Right lobe of liver (tissue), 6 donors: ENCODE results near the gene MPLKIP. TPM values are rescaled to one million over a fixed set of nuclear protein-coding genes. Genes with fewer than 3 reads are reported as not detected.
"Not testable (repeated sequence)": the region's sequence is repeated elsewhere in the genome, so short reads cannot be mapped to it uniquely, and the experiment has no call there.

Source experiments
- ATAC-seq, 4 donors: fragments of 200-7000 bp; cut with Tn5 transposase; one replicate each; pipeline ENCODE4 v1.9.1; 2020; ENCODE audit warnings: mild to moderate bottlenecking in 4 of 4, moderate library complexity in 4 of 4
- DNase-seq, 3 donors: peaks; one replicate each; pipeline ENCODE4 v3.0.0-alpha.2; 2020
- H3K27ac ChIP-seq, 3 donors: fragments of 200-600 bp; one replicate each; pipeline ENCODE4 v1.8.0; 2022
- H3K27me3 ChIP-seq, 2 donors: fragments of 200-600 bp; one replicate each; pipeline ENCODE4 v1.8.0; 2022
- H3K36me3 ChIP-seq, 4 donors: fragments of 200-600 bp; sonication (generic) in 1 of 4; one replicate each; pipeline versions ENCODE4 v1.5.1 to v1.8.0; 2017 to 2022; ENCODE audit warnings: control low read depth in 1 of 4
- H3K4me1 ChIP-seq, 4 donors: fragments of 200-600 bp; sonication (generic) in 1 of 4; one replicate each; pipeline versions ENCODE4 v1.5.1 to v1.8.0; 2017 to 2022; ENCODE audit warnings: control low read depth in 1 of 4
- H3K4me3 ChIP-seq, 3 donors: fragments of 200-600 bp; one replicate each; pipeline ENCODE4 v1.8.0; 2022
- H3K9me3 ChIP-seq, 4 donors: fragments of 200-600 bp; sonication (generic) in 1 of 4; one replicate each; pipeline versions ENCODE4 v1.5.1 to v1.8.0; 2017 to 2022; ENCODE audit warnings: control low read depth in 1 of 4
- POLR2A ChIP-seq: fragments of 450-650 bp; IDR thresholded peaks from one replicate; pipeline ENCODE4 v1.6.1; 2017; ENCODE audit warnings: antibody characterized with exemption, mild to moderate bottlenecking
- WGBS: methylation state at CpG from one replicate; pipeline ENCODE4 v1.1.6; 2018; ENCODE audit warnings: low coverage, low lambda C conversion rate; ENCODE audit not compliant: insufficient coverage; ENCODE audit errors: missing lambda C conversion rate; 5-methylcytosine and 5-hydroxymethylcytosine counted together
- intact Hi-C, 2 donors: fragments of 100-400 bp; cut with DNase I; formaldehyde crosslinking; loops; one replicate each; pipeline versions ENCODE4 v1.11.2 to v1.14.1; 2022
- long read RNA-seq: library from polyadenylated mRNA; unstranded; transcript quantifications from one replicate; pipeline ENCODE4 v2.0.0, GENCODE V29; 2019
- total RNA-seq, 6 experiments: library from RNA; depleted of rRNA in 2 of 6; stranded (reverse); fragments of >200 nt in 2 of 6; fragmentation: NEBNext Ultra II Directional in 3 of 6; extraction: Animal tissue kit (Norgen Biotek cat#: 25700) in 3 of 6; gene quantifications; one replicate each; pipeline versions ENCODE4 v1.1.0 to v1.2.4, GENCODE V29; 2016 to 2023
- TF ChIP-seq, protein P1 (sequence below), 4 donors: fragments of 200-600 bp in 3 of 4; fragments of 450-650 bp in 1 of 4; IDR thresholded peaks; one replicate each; pipeline versions ENCODE4 v1.5.1 to v1.8.0; 2016 to 2022; ENCODE audit warnings: antibody characterized with exemption in 4 of 4, mild to moderate bottlenecking in 2 of 4
- donor health status: DM: no; HTN: yes; CAD: no.
- donor health status: DM: no; HTN: no; CAD: no.
- donor health status: DM: no; HTN: no; CAD: no.
- donor health status: DM: no; HTN: yes; CAD: no.
- donor health status: DM: no; HTN: yes; CAD: no.

The MPLKIP gene
- total RNA-seq: 10 to 100 TPM; 18.4 to 59.9 (median 38.9) TPM
- long read RNA-seq, full-length matches to known transcripts: 47 of 48 reads
- long read RNA-seq, partial matches to known transcripts: 0 of 48 reads
- long read RNA-seq, other reads (novel, unspliced or antisense): 1 of 48 reads

DNA sequence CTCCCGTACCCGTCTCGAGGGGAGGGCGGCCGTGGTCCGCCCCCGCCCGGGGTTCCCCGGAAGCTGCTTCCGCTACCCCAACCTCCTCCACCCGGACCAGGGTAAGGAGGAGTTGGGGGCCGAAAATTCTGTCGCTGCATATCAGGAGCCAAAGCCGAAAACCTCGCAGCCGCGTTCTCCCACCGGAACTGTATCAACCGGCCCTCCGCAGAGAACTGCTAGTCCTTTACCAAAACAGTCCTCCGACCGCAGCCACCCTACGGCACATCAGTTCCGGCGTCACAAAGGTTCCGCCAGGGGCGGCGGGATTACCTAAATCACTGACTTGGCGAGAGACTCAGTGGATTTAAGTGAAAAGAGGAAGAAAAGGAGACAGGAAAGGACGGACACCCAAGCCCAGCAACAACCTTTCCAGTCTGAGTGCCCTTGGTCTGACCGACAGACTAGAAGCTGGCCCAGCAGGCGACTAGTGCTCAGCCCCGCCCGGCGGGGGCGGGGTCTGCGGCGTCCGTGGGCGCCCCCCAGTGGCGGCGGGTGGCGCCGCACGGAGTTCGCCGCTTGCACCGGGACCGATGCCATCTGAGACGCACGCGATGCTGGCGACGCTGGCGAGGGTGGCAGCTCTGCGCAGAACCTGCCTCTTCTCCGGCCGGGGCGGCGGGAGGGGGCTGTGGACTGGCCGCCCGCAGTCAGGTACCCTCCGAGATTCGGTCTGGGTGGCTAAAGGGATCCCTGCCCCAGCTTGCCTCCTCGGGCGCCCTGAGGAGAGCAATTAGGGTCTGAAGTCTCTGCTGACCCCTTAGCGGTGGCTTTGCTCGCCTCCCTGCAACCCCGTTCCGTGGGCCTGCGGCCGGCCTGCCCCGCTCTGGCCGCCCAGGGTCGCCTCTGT lies at the start of gene MPLKIP, which contains the start of gene SUGCT:
Gene MPLKIP, minus strand, starts transcription at position 195 of the 889 bp plus-strand sequence. Its CDS starts 55 bp downstream, at position 140.
Gene SUGCT, plus strand, starts transcription at position 578 of the 889 bp plus-strand sequence.
- Histone ChIP-seq H3K4me3 (peak within 1 kb of the TSS; percentile 86), H3K27me3 (no peaks in the 10 kb centered on the region), H3K36me3 (no peaks in the 10 kb centered on the region), H3K27ac (peak within 1 kb of the TSS; percentile 91 to 97 (median 97)), H3K4me1 (peaks cover 0 to 35% (median 2%) of the 10 kb centered on the region in 4 donors), H3K9me3 (no peaks in the 10 kb centered on the region)
- 0% methylated on average over 18 of the region's 75 CpGs for WGBS
- DNase-seq: peak; percentile 86 to 90 (median 88)
- TF ChIP-seq POLR2A: peak; percentile 73
- TF ChIP-seq, protein P1, sequence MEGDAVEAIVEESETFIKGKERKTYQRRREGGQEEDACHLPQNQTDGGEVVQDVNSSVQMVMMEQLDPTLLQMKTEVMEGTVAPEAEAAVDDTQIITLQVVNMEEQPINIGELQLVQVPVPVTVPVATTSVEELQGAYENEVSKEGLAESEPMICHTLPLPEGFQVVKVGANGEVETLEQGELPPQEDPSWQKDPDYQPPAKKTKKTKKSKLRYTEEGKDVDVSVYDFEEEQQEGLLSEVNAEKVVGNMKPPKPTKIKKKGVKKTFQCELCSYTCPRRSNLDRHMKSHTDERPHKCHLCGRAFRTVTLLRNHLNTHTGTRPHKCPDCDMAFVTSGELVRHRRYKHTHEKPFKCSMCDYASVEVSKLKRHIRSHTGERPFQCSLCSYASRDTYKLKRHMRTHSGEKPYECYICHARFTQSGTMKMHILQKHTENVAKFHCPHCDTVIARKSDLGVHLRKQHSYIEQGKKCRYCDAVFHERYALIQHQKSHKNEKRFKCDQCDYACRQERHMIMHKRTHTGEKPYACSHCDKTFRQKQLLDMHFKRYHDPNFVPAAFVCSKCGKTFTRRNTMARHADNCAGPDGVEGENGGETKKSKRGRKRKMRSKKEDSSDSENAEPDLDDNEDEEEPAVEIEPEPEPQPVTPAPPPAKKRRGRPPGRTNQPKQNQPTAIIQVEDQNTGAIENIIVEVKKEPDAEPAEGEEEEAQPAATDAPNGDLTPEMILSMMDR (IDR thresholded peaks at IDR 0.05): peak; percentile 96 to 99 (median 98)
- intact Hi-C loops: no loop called here
- ATAC-seq: peak; percentile 87 to 95 (median 92)

DNA sequence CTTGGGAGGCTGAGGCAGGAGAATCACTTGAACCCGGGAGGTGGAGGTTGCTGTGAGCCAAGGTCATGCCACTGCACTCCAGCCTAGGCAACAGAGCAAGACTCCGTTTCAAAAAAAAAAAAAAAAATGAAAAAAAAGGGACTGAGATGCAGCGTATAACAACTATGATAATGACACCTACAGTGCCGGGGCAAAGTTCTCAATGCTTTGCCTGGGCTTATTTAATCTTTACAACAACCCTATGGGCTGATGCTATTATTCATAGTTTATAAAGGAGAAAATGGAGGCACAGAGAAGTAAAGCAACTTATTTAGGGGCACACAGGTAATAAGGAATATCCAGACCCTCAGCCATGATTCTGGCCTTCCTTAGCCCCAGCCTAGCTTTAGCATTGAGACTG lies 48.0 kb upstream of the MPLKIP start:
- Histone ChIP-seq H3K27ac (no peak overlapping the region), H3K9me3 (no peaks in the 10 kb centered on the region), H3K27me3 (no peaks in the 10 kb centered on the region), H3K4me3 (no peak overlapping the region), H3K4me1 (no peaks in the 10 kb centered on the region), H3K36me3 (no peaks in the 10 kb centered on the region)
- WGBS: 89% methylated on average over 3 of the region's 4 CpGs
- intact Hi-C loops: no loop called here
- TF ChIP-seq, protein P1 (IDR thresholded peaks at IDR 0.05): no peak
- TF ChIP-seq POLR2A: no peak
- no peak for ATAC-seq
- DNase-seq: no peak

DNA sequence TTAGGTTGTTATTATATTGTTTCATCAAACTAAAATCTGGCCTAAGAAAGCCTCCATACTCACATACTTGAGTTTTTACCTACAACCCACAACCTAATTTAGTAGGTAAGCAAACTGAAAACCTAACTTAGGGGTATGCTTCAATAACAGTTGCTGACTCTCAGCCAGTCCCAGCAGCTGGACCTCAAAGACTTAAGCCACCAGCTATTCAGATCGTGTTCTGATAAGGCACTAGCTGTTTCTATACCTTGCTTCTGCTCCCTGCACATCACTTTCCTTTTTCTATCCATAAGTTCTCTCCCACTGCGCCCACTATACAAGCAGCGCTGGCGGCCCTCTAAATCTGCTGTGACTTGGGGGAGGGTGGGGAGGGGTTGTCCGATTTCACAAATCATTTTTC lies 42.6 kb upstream of the MPLKIP start:
- intact Hi-C loops: no loop called here
- Histone ChIP-seq H3K27me3 (no peaks in the 10 kb centered on the region), H3K4me1 (peaks cover 0 to 6% (median 0%) of the 10 kb centered on the region in 4 donors), H3K36me3 (no peaks in the 10 kb centered on the region), H3K27ac (no peak overlapping the region), H3K4me3 (no peak overlapping the region), H3K9me3 (no peaks in the 10 kb centered on the region)
- TF ChIP-seq POLR2A: no peak
- TF ChIP-seq, protein P1 (IDR thresholded peaks at IDR 0.05): no peak
- WGBS: 92% methylated on average over 5 of the region's 5 CpGs
- ATAC-seq: no peak
- DNase-seq: no peak

DNA sequence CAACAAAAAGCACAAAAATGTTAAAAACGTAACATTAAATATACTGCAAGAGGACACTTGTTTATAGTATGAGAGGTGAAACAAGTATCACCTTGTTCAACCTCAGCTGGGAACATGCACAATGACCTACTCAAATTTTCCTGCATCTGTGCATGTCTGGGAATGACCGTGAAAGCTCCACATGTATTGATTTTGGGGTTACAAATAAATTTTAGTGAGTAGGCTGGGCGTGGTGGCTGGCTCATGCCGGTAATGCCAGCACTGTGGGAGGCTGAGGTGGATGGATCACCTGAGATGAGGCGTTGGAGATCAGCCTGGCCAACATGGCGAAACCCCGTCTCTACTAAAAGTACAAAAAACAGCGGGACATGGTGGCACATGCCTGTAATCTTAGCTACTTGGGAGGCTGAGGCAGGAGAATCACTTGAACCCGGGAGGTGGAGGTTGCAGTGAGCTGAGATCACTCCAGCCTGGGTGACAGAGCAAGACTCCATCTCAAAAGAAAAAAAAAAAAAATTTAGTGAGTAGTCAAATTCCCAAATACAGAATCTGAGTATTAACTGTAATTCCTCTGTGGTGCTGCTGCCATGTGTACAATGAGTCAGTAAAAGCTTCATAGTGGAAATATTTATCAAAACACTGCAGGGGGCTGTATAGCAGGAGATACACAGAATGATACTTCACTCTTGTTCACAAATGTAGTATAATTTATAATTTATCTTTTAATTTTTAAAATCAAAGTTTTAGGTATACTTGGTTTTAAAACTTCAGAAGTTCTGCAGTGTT lies 41.5 kb upstream of the MPLKIP start:
- Histone ChIP-seq H3K4me3 (no peak overlapping the region), H3K36me3 (no peaks in the 10 kb centered on the region), H3K27ac (peak overlapping the region; percentile 32 to 43 (median 43)), H3K4me1 (peaks cover 0 to 6% (median 0%) of the 10 kb centered on the region in 4 donors), H3K27me3 (no peaks in the 10 kb centered on the region), H3K9me3 (no peaks in the 10 kb centered on the region)
- peak; percentile 78 to 91 (median 86) for ATAC-seq
- DNase-seq: peak in 1 of 3 donors; percentile 50
- TF ChIP-seq POLR2A: no peak
- TF ChIP-seq, protein P1 (IDR thresholded peaks at IDR 0.05): no peak
- 46% methylated on average over 7 of the region's 9 CpGs for WGBS
- intact Hi-C loops: no loop called here

DNA sequence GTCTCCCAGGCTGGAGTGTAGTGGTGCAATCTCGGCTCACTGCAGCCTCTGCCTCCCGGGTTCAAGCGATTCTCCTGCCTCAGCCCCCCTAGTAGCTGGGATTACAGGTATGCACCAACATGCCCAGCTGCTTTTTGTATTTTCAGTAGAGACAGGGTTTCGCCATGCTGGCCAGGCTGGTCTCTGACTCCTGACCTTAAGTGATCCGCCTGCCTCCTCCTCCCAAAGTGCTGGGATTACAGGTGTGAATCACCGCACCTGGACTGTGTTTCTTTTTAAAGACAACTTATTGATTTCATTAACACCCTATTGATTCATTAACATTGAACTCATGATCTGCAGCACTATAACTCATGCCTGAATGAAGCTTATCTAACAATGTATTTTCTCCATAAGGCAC lies 40.8 kb upstream of the MPLKIP start:
- H3K36me3 ChIP-seq, H3K4me3 ChIP-seq, DNase-seq, H3K4me1 ChIP-seq, ATAC-seq, H3K9me3 ChIP-seq, H3K27me3 ChIP-seq, intact Hi-C loops: not testable (repeated sequence)
- peak overlapping the region in 2 of 3 donors; percentile 6 to 32 for H3K27ac ChIP-seq
- 88% methylated on average over 4 of the region's 6 CpGs for WGBS

DNA sequence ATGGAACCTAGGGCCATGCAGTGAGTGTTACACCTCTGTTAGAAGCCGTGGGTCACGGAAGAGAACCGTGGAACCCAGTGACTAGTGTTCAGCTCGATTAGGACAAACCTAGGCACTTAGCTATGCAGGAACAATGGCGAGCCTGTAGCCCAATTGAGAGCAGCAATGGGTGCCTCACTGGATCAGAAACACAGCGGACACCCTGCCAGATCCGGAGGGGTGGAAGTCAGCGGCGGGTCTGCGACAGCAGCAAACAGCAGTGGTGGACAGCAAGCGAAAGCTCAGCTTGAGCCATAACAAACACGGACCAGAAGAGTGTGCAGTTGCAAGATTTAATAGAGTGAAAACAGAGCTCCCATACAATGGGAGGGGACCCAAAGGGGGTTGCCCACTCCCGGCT lies 38.7 kb upstream of the MPLKIP start:
- WGBS: 88% methylated on average over 2 of the region's 13 CpGs
- intact Hi-C loops, H3K4me1 ChIP-seq, H3K4me3 ChIP-seq, ATAC-seq, H3K27ac ChIP-seq, DNase-seq, H3K36me3 ChIP-seq, H3K9me3 ChIP-seq, H3K27me3 ChIP-seq: not testable (repeated sequence)

DNA sequence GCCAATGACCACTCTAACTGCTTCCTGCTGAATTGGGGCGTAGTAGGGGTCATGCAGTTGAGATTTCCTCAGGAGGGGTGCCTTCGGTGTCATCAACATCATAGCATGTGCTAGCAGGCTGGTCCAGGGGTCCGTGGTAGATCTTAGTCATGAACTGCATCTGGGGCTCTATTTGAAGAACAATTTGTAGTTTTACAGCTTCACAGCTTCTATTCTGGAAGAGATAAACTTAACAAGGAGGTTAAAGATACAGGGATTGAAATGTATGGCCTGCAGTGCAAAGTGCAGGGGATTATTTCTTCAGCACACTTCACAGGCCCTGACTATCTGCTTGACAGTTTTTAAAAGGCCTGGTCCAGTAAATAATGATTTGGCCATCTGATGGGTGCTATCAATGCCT lies 33.8 kb upstream of the MPLKIP start:
- WGBS: 80% methylated on average over 1 of the region's 3 CpGs
- ATAC-seq, intact Hi-C loops, H3K4me3 ChIP-seq, H3K4me1 ChIP-seq, H3K27ac ChIP-seq, H3K27me3 ChIP-seq, H3K36me3 ChIP-seq, H3K9me3 ChIP-seq, DNase-seq: not testable (repeated sequence)
